GM12878 (cell line): Measurements from ENCODE around the gene SCN3B. TPM values are rescaled to one million over a fixed set of nuclear protein-coding genes. Genes with fewer than 3 reads are reported as not detected.

Experiments
- ATAC-seq: fragments of 200-7000 bp; cut with Tn5 transposase; 3 replicates; pipeline ENCODE4 v1.9.1; 2020; ENCODE audit warnings: mild to moderate bottlenecking, moderate library complexity
- BruUV-seq: library from RNA; stranded (reverse); fragments of 400-500 nt; replicated peaks from 2 replicates; lab custom pipeline; 2021; lab: Mats Ljungman, UMichigan
- CTCF ChIA-PET: fragments of 300-600 bp; sonication (Branson Sonifier 250); formaldehyde crosslinking; extraction: SDS; loops from one replicate; lab custom pipeline; 2021; ENCODE audit warnings: inconsistent platforms; lab: Yijun Ruan, JAX
- POLR2A ChIA-PET: fragments of 350-600 bp; formaldehyde crosslinking; extraction: SDS; loops from one replicate; lab custom pipeline; 2021; ENCODE audit warnings: inconsistent platforms; lab: Charles Lee
- RAD21 ChIA-PET: fragments of 300-600 bp; sonication (Branson Sonifier 250); formaldehyde crosslinking; loops from one replicate; lab custom pipeline; 2023; ENCODE audit warnings: antibody characterized with exemption; ENCODE audit not compliant: unreplicated experiment; lab: Charles Lee
- SMC1A ChIA-PET: fragments of 300-600 bp; sonication (Branson Sonifier 250); formaldehyde crosslinking; loops from one replicate; lab custom pipeline; 2023; ENCODE audit not compliant: unreplicated experiment, uncharacterized antibody; lab: Charles Lee
- DNase-seq: peaks from one replicate; pipeline ENCODE4 v3.0.0-alpha.2; 2011; ENCODE audit warnings: low read depth, low spot score
- FAIRE-seq: peaks from 3 replicates; lab custom pipeline; 2011; peaks lifted over from hg19 to GRCh38; lab: Jason Lieb, UNC
- H2AFZ ChIP-seq: 2 replicates; pipeline ENCODE4 v1.6.0; 2011; ENCODE audit warnings: low read depth, low read length, control low read depth; ENCODE audit not compliant: control insufficient read depth
- H3K27ac ChIP-seq: 2 replicates; pipeline ENCODE4 v1.5.1; 2011; ENCODE audit warnings: control low read depth; ENCODE audit not compliant: control insufficient read depth, insufficient read depth
- H3K27me3 ChIP-seq, 2 experiments: replicated peaks in 1 of 2; 2 replicates each; pipeline versions ENCODE4 v1.6.0 to v1.6.1; 2011; ENCODE audit warnings: low read length in 1 of 2; ENCODE audit not compliant: control insufficient read depth in 2 of 2, insufficient read depth in 2 of 2
- H3K36me3 ChIP-seq, 2 experiments: 2 replicates each; pipeline ENCODE4 v1.5.1; 2011; ENCODE audit warnings: low read length in 1 of 2; ENCODE audit not compliant: control insufficient read depth in 2 of 2, insufficient read depth in 2 of 2
- H3K4me1 ChIP-seq: 2 replicates; pipeline ENCODE4 v1.6.1; 2011; ENCODE audit warnings: mild to moderate bottlenecking, low read length, moderate library complexity, mixed read lengths; ENCODE audit not compliant: control insufficient read depth, insufficient read depth
- H3K4me2 ChIP-seq: 2 replicates; pipeline ENCODE4 v1.6.0; 2011; ENCODE audit warnings: control low read depth; ENCODE audit not compliant: control insufficient read depth, insufficient read depth
- H3K4me3 ChIP-seq: fragments of 200-600 bp; sonication (generic); 2 replicates; pipeline ENCODE4 v1.5.1; 2016
- H3K79me2 ChIP-seq: 2 replicates; pipeline ENCODE4 v1.6.0; 2011; ENCODE audit warnings: low read length; ENCODE audit not compliant: control insufficient read depth, insufficient read depth
- H3K9ac ChIP-seq: 2 replicates; pipeline ENCODE4 v1.8.0; 2011; ENCODE audit warnings: low read length, control low read depth, mixed read lengths; ENCODE audit not compliant: control insufficient read depth, insufficient read depth
- H3K9me3 ChIP-seq: replicated peaks from 3 replicates; pipeline ENCODE4 v1.5.1; 2011; ENCODE audit warnings: mild to moderate bottlenecking, low read length; ENCODE audit not compliant: control insufficient read depth, insufficient read depth
- H4K20me1 ChIP-seq: 2 replicates; pipeline ENCODE4 v1.6.0; 2011; ENCODE audit not compliant: control insufficient read depth, insufficient read depth
- CREB1 ChIP-seq: IDR thresholded peaks from 2 replicates; pipeline ENCODE4 v1.6.1; 2012; ENCODE audit warnings: low read depth, mild to moderate bottlenecking, inconsistent platforms
- HSF1 ChIP-seq: fragments of 150-350 bp; IDR thresholded peaks from 2 replicates; pipeline ENCODE4 v1.6.1; 2014; ENCODE audit warnings: mild to moderate bottlenecking, low read depth, low read length
- JUNB ChIP-seq: IDR thresholded peaks from 2 replicates; pipeline ENCODE4 v1.6.1; 2016; ENCODE audit warnings: antibody characterized with exemption, mild to moderate bottlenecking
- NFXL1 ChIP-seq: fragments of 450-650 bp; IDR thresholded peaks from 2 replicates; pipeline ENCODE4 v1.6.1; 2017; ENCODE audit warnings: antibody characterized with exemption, mild to moderate bottlenecking, borderline replicate concordance
- NR2C1 ChIP-seq: fragments of 450-650 bp; IDR thresholded peaks from 2 replicates; pipeline ENCODE4 v1.6.1; 2017; ENCODE audit warnings: antibody characterized with exemption, mild to moderate bottlenecking, moderate library complexity
- SRF ChIP-seq, 2 experiments: IDR thresholded peaks; 2 replicates each; pipeline ENCODE4 v1.6.1; 2011; ENCODE audit warnings: low read depth in 2 of 2, low read length in 2 of 2, mild to moderate bottlenecking in 1 of 2, moderate library complexity in 1 of 2
- USF2 ChIP-seq: IDR thresholded peaks from 2 replicates; pipeline ENCODE4 v1.6.1; 2011; ENCODE audit warnings: low read depth, low read length, improper control_type of control experiment, borderline replicate concordance
- ZNF24 ChIP-seq: fragments of 450-650 bp; IDR thresholded peaks from 2 replicates; pipeline ENCODE4 v1.6.1; 2017; ENCODE audit warnings: antibody characterized with exemption, mild to moderate bottlenecking
- ZNF592 ChIP-seq: fragments of 450-650 bp; IDR thresholded peaks from 2 replicates; pipeline ENCODE4 v1.6.1; 2017; ENCODE audit warnings: mild to moderate bottlenecking, moderate library complexity
- WGBS: methylation state at CpG from one replicate; pipeline ENCODE4 v1.1.6; 2016; ENCODE audit warnings: low lambda C conversion rate; ENCODE audit not compliant: insufficient replicate concordance, insufficient coverage; ENCODE audit errors: missing lambda C conversion rate; 5-methylcytosine and 5-hydroxymethylcytosine counted together
- in situ Hi-C: fragments of 300-500 bp; cut with MboI; formaldehyde crosslinking; loops from 9 replicates; pipeline ENCODE4 v1.14.3; 2018; ENCODE audit warnings: mixed read lengths
- intact Hi-C: fragments of 100-400 bp; cut with micrococcal nuclease; formaldehyde crosslinking; loops from one replicate; pipeline ENCODE4 v1.14.2; 2022; ENCODE audit not compliant: unreplicated experiment
- polyA plus RNA-seq, 11 experiments: library from polyadenylated mRNA; depleted of rRNA in 4 of 11; unstranded in 6 of 11; stranded (reverse) in 5 of 11; fragments of >200 nt; fragmentation: Nextera tagmentation in 4 of 11; fragmentation: Illumina TruSeq in 1 of 11; extraction: Ambion mirVana in 4 of 11; extraction: Trizol in 1 of 11; gene quantifications; 1 replicate in 1 of 11; 2 replicates in 10 of 11; pipeline versions ENCODE4 v1.2.1 to v1.2.3, GENCODE V29; 2011 to 2016; ENCODE audit warnings: inconsistent platforms in 2 of 11, missing spikeins in 2 of 11, low read depth in 1 of 11
- total RNA-seq, 4 experiments: library from RNA; depleted of rRNA in 3 of 4; stranded (reverse); fragments of >200 nt in 3 of 4; fragmentation: Illumina TruSeq in 1 of 4; extraction: Trizol in 1 of 4; gene quantifications; 2 replicates each; pipeline versions ENCODE4 v1.2.1 to v1.2.3, GENCODE V29; 2013 to 2021

The SCN3B gene
- total and polyA plus RNA-seq, 10 of the 15 experiments (the other 5 are each of a cell fraction or from before 2014, with no cell fraction given): 0.01 to 0.12 (median 0.09) TPM; not detected in 7

DNA sequence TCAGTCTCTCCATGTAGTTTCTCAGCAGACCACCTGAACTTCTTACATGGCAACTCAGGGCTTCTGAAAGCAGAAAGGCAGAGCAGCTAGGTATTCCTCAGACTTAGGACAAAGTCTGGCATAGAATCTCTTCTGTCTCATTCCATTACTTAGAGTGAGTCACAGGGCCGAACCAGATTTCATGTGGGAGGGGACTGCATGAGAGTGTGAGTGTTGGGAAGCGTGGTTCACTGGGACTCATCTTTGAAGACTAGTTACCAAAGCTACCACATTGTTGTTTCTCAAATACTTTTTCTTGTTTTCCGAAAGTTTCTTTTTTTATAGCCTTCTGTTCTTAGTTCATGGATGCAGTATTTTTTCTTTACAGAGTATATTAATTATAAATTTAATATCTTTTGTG is 36.1 kb upstream of the SCN3B start:
- no peak overlapping the region for H3K9ac ChIP-seq
- 15% methylated on average over 3 of the region's 3 CpGs for WGBS
- ATAC-seq (no peak), DNase-seq (no peak), FAIRE-seq (no peak)
- ChIA-PET SMC1A (interaction anchor here (0.6 to 1.2 kb wide), 2 partner anchors 17 to 958 kb away, joined by 3 to 4 read pairs; no protein-coding TSS in a partner anchor), POLR2A (no interaction called here), CTCF (interaction anchor here (1.2 kb wide), 1 partner anchor 21 kb away, joined by 3 read pairs; no protein-coding TSS in a partner anchor), RAD21 (no interaction called here)
- TF ChIP-seq JUNB (no peak), CREB1 (no peak), NFXL1 (no peak), USF2 (no peak)
- no peak overlapping the region for H2AFZ ChIP-seq
- no peak overlapping the region for H3K4me2 ChIP-seq
- no peak overlapping the region for H3K27ac ChIP-seq
- H3K27me3 ChIP-seq: 0 out of 4 replicates have a peak, but pooled peaks cover 0 to 2% of the 10 kb centered on the region in 2 experiments
- intact Hi-C loops (no loop called here), in situ Hi-C loops (no loop called here)
- BruUV-seq: no TSS peak
- no peaks in the 10 kb centered on the region for H4K20me1 ChIP-seq
- H3K4me1 ChIP-seq: no peaks in the 10 kb centered on the region
- no peaks in the 10 kb centered on the region for H3K9me3 ChIP-seq
- H3K36me3 ChIP-seq: no peaks in the 10 kb centered on the region
- no peaks in the 10 kb centered on the region for H3K79me2 ChIP-seq
- no peak overlapping the region for H3K4me3 ChIP-seq

- Histone ChIP-seq H4K20me1 (no peaks in the 10 kb centered on the region), H3K79me2 (no peaks in the 10 kb centered on the region), H3K9ac (no peak overlapping the region), H3K4me2 (no peak overlapping the region), H3K36me3 (no peaks in the 10 kb centered on the region), H3K9me3 (no peaks in the 10 kb centered on the region), H2AFZ (no peak overlapping the region), H3K4me1 (no peaks in the 10 kb centered on the region), H3K4me3 (no peak overlapping the region), H3K27ac (no peak overlapping the region), H3K27me3 (peaks cover 2 to 3% of the 10 kb centered on the region in 2 experiments; a peak in 1 of 4 replicates)
- WGBS: 53% methylated on average over 6 of the region's 6 CpGs
- ChIA-PET CTCF (interaction anchor here (1.0 to 4.0 kb wide), 5 partner anchors 7 to 32 kb away, joined by 3 to 17 read pairs (median 4); no protein-coding TSS in a partner anchor), POLR2A (interaction anchor here (0.6 kb wide), 1 partner anchor 17 kb away, joined by 4 read pairs; no protein-coding TSS in a partner anchor), RAD21 (no interaction called here), SMC1A (interaction anchor here (1.3 to 1.9 kb wide), 2 partner anchors 16 to 147 kb away, joined by 3 to 6 read pairs; no protein-coding TSS in a partner anchor)
- FAIRE-seq (no peak), DNase-seq (no peak), ATAC-seq (no peak)
- in situ Hi-C loops: no loop called here
- BruUV-seq: no TSS peak
- intact Hi-C loops: no loop called here
- no peak for TF ChIP-seq NR2C1
- no peak for TF ChIP-seq HSF1
- TF ChIP-seq CREB1: no peak
- no peak for TF ChIP-seq SRF (IDR thresholded peaks at IDR 0.05; ENCODE audit: low read depth in 2 of 2, low read length in 2 of 2)
- TF ChIP-seq ZNF592: no peak
- no peak for TF ChIP-seq ZNF24
Observed at GRCh38 chr11:123684601-123685000, 30.2 kb upstream of the SCN3B start.
